Germinal center (tissue), 1 donor: ENCODE measurements around the gene SFXN5.
"Not testable (repeated sequence)": the region's sequence is repeated elsewhere in the genome, so short reads cannot be mapped to it uniquely, and the experiment has no call there.

Experiments used
- DNase-seq: peaks from one replicate; pipeline ENCODE4 v3.0.0; 2012; ENCODE audit warnings: mixed read lengths, low spot score

Gene SFXN5, protein sequence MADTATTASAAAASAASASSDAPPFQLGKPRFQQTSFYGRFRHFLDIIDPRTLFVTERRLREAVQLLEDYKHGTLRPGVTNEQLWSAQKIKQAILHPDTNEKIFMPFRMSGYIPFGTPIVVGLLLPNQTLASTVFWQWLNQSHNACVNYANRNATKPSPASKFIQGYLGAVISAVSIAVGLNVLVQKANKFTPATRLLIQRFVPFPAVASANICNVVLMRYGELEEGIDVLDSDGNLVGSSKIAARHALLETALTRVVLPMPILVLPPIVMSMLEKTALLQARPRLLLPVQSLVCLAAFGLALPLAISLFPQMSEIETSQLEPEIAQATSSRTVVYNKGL

GRCh38 chr2:73071360-73072128 is at the start of gene SFXN5:
Gene SFXN5 (minus strand): TSS chr2:73071712. CDS start chr2:73071705, 7 bp downstream.
- DNase-seq = peak; percentile 99

DNA sequence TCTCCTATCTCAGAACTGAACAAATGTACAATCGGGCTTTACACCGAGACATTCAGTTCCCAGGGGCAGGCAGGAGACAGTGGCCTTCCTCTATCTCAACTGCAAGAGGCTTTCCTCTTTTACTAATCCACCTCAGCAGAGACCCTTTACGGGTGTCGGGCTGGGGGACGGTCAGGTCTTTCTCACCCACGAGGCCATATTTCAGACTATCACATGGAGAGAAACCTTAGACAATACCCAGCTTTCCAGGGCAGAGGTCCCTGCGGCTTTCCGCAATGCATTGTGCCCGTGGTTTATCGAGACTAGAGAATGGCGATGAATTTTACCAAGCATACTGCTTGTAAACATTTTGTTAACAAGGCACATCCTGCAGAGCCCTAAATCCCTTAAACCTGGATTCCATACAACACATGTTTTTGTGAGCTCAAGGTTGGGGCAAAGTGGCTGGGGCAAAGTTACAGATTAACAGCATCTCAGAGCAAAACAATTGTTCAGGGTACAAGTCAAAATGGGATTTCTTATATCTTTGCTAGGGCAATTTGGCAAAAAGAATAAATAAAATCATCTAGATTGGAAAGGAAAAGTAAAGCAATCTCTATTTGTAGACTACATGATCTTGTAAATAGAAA is 48.2 kb upstream of the SFXN5 start:
- not testable (repeated sequence) for DNase-seq

DNA sequence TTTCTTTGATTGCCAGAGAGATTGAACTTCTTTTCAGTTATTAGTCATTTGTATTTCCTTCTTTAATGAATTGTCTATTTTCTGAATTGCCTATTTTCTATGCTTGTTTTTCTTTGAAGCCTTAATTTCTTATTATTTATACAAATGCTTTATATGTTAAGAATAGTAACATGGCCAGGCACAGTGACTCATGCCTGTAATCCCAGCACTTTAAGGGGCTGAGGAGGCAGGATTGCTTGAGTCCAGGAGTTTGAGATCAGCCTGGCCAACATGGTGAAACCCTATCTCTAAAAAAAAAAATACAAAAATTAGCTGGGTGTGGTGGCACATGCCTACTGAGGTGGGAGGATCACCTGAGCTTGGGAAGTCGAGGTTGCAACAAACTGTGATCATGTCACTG is 45.9 kb upstream of the SFXN5 start:
- no peak for DNase-seq

GRCh38 chr2:73116182-73116960 is 44.9 kb upstream of the SFXN5 start:
- no peak for DNase-seq

- no peak for DNase-seq
Observed at GRCh38 chr2:73114273-73114867, 42.9 kb upstream of the SFXN5 start.

- peak; percentile 80 for DNase-seq
Observed at GRCh38 chr2:73112913-73113854, 41.7 kb upstream of the SFXN5 start, which contains the start of gene RAB11FIP5. Gene RAB11FIP5 (minus strand): TSS chr2:73112948. CDS start chr2:73112777, 171 bp downstream.

DNA sequence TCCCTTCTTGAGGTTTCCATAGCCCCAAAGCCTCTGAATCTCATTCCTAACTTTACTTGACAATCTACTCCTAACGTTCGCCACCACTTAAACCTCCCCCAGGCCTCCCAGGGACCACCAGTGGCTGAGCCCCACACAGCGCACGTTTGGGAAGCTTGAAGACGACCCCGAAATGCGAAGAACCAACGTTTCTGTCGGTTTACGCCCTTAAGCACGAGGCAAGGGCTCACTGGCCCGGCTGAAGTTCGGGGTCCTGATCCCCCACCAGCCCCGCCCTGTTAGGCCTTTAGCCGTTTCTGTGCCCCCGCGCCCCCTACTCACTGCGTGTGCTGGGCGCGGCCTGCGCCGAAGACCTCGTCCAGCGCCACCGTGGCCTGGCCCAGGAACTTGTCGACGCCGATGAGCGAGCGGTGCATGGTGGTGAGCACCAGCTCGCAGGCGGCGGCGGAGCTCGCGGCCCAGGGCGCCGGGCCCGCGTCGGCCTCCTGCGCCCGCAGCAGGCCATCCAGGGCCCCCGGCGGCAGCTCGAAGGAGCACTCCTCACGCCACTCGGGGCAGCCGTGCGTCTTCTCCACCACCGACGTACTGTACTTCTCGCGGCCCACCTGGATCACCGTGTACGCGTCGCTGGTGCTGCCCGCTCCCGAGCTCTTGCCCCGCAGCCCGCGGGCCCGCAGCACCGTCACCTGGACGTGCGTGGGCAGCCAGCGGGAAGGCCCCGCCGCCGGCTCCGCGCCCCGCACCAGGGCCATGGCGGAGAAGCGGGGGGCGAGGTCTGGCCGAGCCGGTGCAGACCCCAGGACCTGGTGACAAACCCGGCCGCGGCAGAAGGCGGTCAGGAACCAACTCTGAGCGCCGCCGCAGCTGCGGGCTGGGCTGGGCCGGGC is 40.8 kb upstream of the SFXN5 start:
- DNase-seq = peak; percentile 13

GRCh38 chr2:73111073-73112025 is 39.8 kb upstream of the SFXN5 start:
- no peak for DNase-seq

DNA sequence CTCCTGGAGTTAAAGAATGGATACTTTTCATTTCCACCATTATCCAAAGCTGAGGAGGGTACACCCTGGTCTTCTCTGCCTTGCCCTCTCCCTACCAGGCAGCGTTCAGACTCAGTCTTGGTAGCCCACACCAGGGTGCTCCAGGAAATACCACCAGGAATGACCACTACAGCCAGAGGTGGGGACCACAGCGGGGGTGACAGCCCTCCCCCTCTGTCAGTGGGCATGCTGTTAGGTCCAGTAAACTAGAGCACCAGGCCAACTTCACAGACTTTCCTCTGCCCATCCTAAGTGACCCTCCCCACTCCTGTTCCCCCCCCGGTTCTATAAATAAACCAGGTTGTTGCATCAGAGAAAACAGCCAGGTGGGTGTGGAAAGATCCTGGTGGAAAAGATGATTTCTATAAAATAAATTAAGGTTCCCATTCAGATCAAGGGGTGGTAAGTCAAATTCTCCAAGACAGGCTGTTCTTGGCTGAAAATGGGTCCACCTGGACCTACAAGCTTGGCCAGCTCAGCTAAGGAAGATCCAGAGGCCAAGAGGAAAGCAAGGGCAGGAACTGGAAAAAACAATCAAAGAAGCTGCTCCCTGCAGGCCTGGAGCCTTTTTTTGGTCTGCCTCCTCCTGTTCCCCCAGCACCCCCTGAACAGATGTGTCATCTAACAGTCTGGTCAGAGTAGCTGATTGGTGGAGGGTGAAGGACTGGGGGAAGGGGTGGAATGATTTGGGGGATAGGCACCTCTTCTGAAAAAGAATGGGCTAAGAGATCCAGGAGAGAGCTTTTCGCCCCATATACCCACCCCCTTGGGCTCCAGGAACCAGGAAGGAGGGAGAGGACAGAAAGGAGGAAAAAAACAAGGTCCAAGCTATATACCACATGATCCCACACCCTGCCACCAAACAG is 38.9 kb upstream of the SFXN5 start:
- DNase-seq = no peak

DNA sequence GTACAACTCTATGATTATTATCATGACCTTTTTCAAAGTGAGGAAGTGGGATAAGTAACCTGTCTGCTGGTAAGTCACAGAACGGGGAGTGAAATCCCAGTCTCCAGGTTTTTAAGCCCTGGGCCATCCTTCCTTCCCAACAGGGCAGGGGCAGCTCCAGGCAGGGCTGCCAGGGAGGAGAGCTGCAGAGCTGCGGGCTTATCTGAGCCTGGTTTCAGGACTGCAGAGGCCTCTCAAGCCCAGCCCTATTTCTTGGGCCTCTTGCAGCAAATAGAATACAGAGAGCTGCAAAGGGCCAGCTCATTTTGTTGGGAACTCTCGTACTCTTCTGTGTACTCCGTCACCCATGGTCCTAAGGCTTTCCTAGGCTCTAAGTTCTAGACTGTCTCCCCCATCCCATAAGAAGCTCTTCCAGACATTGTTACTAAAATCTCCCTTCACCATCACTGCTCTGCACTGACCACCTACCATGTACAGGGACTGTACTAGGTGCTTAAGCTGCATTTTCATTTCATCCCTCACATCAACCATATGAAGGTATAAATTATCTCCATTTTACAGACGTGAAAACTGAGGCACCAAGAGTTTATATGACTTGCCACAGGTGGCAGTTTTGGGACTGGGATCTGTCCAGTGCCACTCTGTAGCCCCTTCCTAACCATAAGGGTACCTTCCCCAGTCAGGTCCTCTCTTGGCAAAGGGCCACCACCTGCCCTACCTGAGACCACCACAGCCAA is 38.1 kb upstream of the SFXN5 start:
- DNase-seq = no peak

- DNase-seq = no peak
Observed at GRCh38 chr2:73107211-73107926, 35.9 kb upstream of the SFXN5 start.

DNA sequence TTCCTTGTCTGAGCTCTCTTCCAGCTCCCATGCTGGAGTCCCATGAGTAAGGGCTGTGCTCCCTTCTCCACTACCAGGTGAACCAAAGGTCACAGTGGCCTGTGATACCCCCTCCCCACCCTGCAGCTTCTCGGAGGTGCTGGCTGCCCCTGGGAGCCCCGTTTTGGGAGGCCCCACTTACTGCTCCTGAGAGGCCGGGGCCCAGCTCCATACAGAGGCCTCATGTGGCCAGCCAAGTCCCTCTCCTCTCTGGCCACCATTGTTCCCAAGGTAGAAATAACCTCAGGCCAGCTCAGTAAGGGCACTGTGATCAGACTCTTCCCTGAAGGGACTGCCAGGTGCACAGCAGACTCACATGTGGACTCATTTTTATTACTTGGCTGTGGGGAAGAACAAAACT is 35.3 kb upstream of the SFXN5 start:
- DNase-seq = no peak

GRCh38 chr2:73105511-73105971 is 34.0 kb upstream of the SFXN5 start:
- no peak for DNase-seq

DNA sequence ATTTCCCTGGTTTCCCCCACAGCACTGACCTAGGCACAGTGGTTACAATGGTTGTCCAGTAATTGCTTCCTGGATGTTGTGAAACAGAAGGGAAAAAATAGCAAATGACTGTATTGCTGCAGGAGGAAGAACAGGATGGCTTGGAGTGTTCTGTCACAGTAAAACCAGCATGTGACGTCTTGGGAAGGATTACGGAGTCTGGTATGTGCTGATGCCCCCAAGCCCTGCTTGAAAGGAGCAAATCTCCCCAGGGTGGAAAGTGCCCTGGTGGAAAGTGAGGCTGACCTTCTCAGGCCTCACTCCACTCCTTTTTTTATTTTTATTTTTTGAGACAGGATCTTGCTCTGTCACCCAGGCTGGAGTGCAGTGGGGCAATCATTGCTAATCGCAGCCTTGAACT is 33.4 kb upstream of the SFXN5 start:
- DNase-seq = no peak

GRCh38 chr2:73103018-73103542 is 31.6 kb upstream of the SFXN5 start:
- no peak for DNase-seq
